Uterus (tissue), 4 donors: ENCODE measurements around the gene FSHB. TPM values are rescaled to one million over a fixed set of nuclear protein-coding genes. Genes with fewer than 3 reads are reported as not detected.

Experiments
- DNase-seq, 2 donors: peaks; one replicate each; pipeline ENCODE4 v3.0.0-alpha.2; 2019 to 2020
- H3K27ac ChIP-seq, 2 donors: fragments of 200-600 bp; sonication (generic); 1 replicate in 1 of 2; 2 replicates in 1 of 2; pipeline ENCODE4 v1.5.1; 2016 to 2018
- H3K27me3 ChIP-seq, 2 donors: fragments of 200-600 bp; sonication (generic); one replicate each; pipeline ENCODE4 v1.5.1; 2018 to 2019; ENCODE audit warnings: control low read depth in 1 of 2
- H3K36me3 ChIP-seq, 2 donors: fragments of 200-600 bp; sonication (generic); one replicate each; pipeline ENCODE4 v1.5.1; 2019; ENCODE audit warnings: control low read depth in 1 of 2
- H3K4me1 ChIP-seq, 2 donors: fragments of 200-600 bp; sonication (generic); one replicate each; pipeline ENCODE4 v1.5.1; 2018 to 2019; ENCODE audit warnings: control low read depth in 1 of 2
- H3K4me3 ChIP-seq, 2 donors: fragments of 200-600 bp; sonication (generic); 1 replicate in 1 of 2; 2 replicates in 1 of 2; pipeline ENCODE4 v1.5.1; 2018 to 2019; ENCODE audit warnings: mild to moderate bottlenecking in 1 of 2
- H3K9me3 ChIP-seq, 2 donors: fragments of 200-600 bp; sonication (generic); one replicate each; pipeline ENCODE4 v1.5.1; 2019; ENCODE audit warnings: control low read depth in 1 of 2
- CTCF ChIP-seq, 4 experiments: fragments of 200-600 bp in 2 of 4; fragments of 450-650 bp in 2 of 4; sonication (generic) in 2 of 4; IDR thresholded peaks; one replicate each; pipeline ENCODE4 v1.5.1; 2016 to 2019; ENCODE audit warnings: antibody characterized with exemption in 4 of 4, mild to moderate bottlenecking in 2 of 4, moderate library complexity in 1 of 4
- POLR2A ChIP-seq, 2 donors: fragments of 450-650 bp; IDR thresholded peaks; one replicate each; pipeline ENCODE4 v1.6.1; 2016; ENCODE audit warnings: antibody characterized with exemption in 2 of 2, mild to moderate bottlenecking in 1 of 2, moderate library complexity in 1 of 2
- intact Hi-C: fragments of 100-400 bp; cut with DNase I; formaldehyde crosslinking; loops from one replicate; pipeline ENCODE4 v1.15.1; 2023; ENCODE audit warnings: low total_unique reads
- total RNA-seq, 4 donors: library from RNA; depleted of rRNA in 3 of 4; stranded (reverse); fragments of >200 nt in 3 of 4; gene quantifications; one replicate each; pipeline versions ENCODE4 v1.1.0 to v1.2.4, GENCODE V29; 2014 to 2023
- donor health status: DM: yes; HTN: yes; CAD: no.

FSHB gene
- total RNA-seq, 4 donors from 2014 or later: not detected

GRCh38 chr11:30225642-30226041, 5.2 kb upstream of the FSHB start:
- DNase-seq: no peak
- H3K27me3 ChIP-seq: no peaks in the 10 kb centered on the region
- H3K9me3 ChIP-seq: no peaks in the 10 kb centered on the region
- H3K36me3 ChIP-seq: no peaks in the 10 kb centered on the region
- H3K4me1 ChIP-seq: no peaks in the 10 kb centered on the region
- no peak overlapping the region for H3K4me3 ChIP-seq
- no peak overlapping the region for H3K27ac ChIP-seq
- intact Hi-C loops: no loop called here
- TF ChIP-seq CTCF (IDR thresholded peaks at IDR 0.05) (no peak), POLR2A (IDR thresholded peaks at IDR 0.05) (no peak)

- Histone ChIP-seq H3K27ac (no peak overlapping the region), H3K4me3 (no peak overlapping the region), H3K36me3 (no peaks in the 10 kb centered on the region), H3K27me3 (no peaks in the 10 kb centered on the region), H3K9me3 (no peaks in the 10 kb centered on the region), H3K4me1 (no peaks in the 10 kb centered on the region)
- DNase-seq: no peak
- intact Hi-C loops: no loop called here
- no peak for TF ChIP-seq POLR2A (IDR thresholded peaks at IDR 0.05)
- no peak for TF ChIP-seq CTCF (IDR thresholded peaks at IDR 0.05)
These were observed 2.4 kb upstream of the FSHB start for GRCh38 chr11:30228323-30228884.

- Histone ChIP-seq H3K4me3 (no peak overlapping the region), H3K9me3 (no peaks in the 10 kb centered on the region), H3K27ac (no peak overlapping the region), H3K4me1 (no peaks in the 10 kb centered on the region), H3K27me3 (no peaks in the 10 kb centered on the region), H3K36me3 (no peaks in the 10 kb centered on the region)
- intact Hi-C loops: no loop called here
- DNase-seq: no peak
- TF ChIP-seq POLR2A (IDR thresholded peaks at IDR 0.05): no peak
- TF ChIP-seq CTCF (IDR thresholded peaks at IDR 0.05): no peak
These were observed 8.2 kb downstream of the FSHB start for GRCh38 chr11:30239025-30239424.

GRCh38 chr11:30244265-30244664, 13.5 kb downstream of the FSHB start:
- Histone ChIP-seq H3K27ac (no peak overlapping the region), H3K4me3 (no peak overlapping the region), H3K36me3 (no peaks in the 10 kb centered on the region), H3K4me1 (no peaks in the 10 kb centered on the region), H3K27me3 (no peaks in the 10 kb centered on the region), H3K9me3 (no peaks in the 10 kb centered on the region)
- no peak for DNase-seq
- TF ChIP-seq POLR2A (IDR thresholded peaks at IDR 0.05): no peak
- TF ChIP-seq CTCF (IDR thresholded peaks at IDR 0.05): no peak
- intact Hi-C loops: no loop called here

GRCh38 chr11:30245621-30246020, 14.8 kb downstream of the FSHB start:
- Histone ChIP-seq H3K27me3 (no peaks in the 10 kb centered on the region), H3K36me3 (no peaks in the 10 kb centered on the region), H3K4me3 (no peak overlapping the region), H3K4me1 (no peaks in the 10 kb centered on the region), H3K9me3 (no peaks in the 10 kb centered on the region), H3K27ac (no peak overlapping the region)
- no peak for DNase-seq
- TF ChIP-seq POLR2A (IDR thresholded peaks at IDR 0.05) (no peak), CTCF (IDR thresholded peaks at IDR 0.05) (no peak)
- intact Hi-C loops: no loop called here
